Lower leg skin (tissue), 3 donors: ENCODE measurements around the gene VWA2.

Experiments used
- POLR2A ChIP-seq, 2 donors: fragments of 450-650 bp; IDR thresholded peaks; one replicate each; pipeline ENCODE4 v1.6.1; 2016 to 2017; ENCODE audit warnings: antibody characterized with exemption in 2 of 2, mild to moderate bottlenecking in 1 of 2, moderate library complexity in 1 of 2
- TF ChIP-seq, protein P1 (sequence below), 3 donors: fragments of 450-650 bp; IDR thresholded peaks; one replicate each; pipeline ENCODE4 v1.5.1; 2016; ENCODE audit warnings: antibody characterized with exemption in 3 of 3, mild to moderate bottlenecking in 3 of 3, moderate library complexity in 2 of 3

DNA sequence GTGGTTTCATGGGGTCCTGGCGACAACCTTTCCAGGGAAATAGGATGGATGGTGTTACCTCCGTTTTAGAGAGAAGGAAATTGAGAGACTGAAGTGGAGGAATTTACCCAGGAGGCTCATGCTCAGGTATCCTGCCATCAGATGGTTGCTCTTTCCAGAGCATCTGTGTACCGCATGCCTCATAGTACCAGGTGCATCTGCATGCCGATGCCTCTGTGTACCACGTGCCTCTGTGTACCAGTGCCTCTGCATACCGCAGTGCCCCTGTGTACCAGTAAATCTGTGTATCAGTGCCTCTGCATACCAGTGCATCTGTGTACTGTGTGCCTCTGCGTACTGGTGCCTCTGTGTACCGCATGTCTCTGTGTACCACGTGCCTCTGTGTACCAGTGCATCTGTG is 3.2 kb downstream of the VWA2 start:
- TF ChIP-seq, protein P1, sequence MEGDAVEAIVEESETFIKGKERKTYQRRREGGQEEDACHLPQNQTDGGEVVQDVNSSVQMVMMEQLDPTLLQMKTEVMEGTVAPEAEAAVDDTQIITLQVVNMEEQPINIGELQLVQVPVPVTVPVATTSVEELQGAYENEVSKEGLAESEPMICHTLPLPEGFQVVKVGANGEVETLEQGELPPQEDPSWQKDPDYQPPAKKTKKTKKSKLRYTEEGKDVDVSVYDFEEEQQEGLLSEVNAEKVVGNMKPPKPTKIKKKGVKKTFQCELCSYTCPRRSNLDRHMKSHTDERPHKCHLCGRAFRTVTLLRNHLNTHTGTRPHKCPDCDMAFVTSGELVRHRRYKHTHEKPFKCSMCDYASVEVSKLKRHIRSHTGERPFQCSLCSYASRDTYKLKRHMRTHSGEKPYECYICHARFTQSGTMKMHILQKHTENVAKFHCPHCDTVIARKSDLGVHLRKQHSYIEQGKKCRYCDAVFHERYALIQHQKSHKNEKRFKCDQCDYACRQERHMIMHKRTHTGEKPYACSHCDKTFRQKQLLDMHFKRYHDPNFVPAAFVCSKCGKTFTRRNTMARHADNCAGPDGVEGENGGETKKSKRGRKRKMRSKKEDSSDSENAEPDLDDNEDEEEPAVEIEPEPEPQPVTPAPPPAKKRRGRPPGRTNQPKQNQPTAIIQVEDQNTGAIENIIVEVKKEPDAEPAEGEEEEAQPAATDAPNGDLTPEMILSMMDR (IDR thresholded peaks at IDR 0.05), result no peak
- TF ChIP-seq POLR2A (IDR thresholded peaks at IDR 0.05), result no peak
